ENCODE data around the gene CRYBG2.

DNA sequence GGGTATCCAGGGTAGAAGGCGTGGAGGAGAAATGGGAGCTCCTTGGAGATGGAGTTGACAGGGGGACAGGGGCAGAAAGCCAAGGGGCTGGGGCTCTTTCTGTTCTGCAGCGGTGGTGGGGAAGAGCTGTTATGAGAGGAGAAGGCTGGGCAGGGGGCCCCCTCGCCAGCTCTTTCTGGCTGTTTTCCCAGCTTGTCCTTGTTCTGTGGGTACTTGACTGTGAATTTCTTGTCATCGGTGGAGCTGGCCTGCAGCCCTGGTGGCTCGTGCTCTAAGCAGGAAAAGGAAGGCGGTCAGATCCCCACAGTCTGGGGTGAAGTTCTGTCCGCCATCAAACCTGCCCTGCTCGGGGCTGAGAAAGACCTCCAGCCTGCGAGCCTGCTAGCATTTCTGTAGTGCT is 11.0 kb upstream of the CRYBG2 start:
- TF ChIP-seq, protein P1, sequence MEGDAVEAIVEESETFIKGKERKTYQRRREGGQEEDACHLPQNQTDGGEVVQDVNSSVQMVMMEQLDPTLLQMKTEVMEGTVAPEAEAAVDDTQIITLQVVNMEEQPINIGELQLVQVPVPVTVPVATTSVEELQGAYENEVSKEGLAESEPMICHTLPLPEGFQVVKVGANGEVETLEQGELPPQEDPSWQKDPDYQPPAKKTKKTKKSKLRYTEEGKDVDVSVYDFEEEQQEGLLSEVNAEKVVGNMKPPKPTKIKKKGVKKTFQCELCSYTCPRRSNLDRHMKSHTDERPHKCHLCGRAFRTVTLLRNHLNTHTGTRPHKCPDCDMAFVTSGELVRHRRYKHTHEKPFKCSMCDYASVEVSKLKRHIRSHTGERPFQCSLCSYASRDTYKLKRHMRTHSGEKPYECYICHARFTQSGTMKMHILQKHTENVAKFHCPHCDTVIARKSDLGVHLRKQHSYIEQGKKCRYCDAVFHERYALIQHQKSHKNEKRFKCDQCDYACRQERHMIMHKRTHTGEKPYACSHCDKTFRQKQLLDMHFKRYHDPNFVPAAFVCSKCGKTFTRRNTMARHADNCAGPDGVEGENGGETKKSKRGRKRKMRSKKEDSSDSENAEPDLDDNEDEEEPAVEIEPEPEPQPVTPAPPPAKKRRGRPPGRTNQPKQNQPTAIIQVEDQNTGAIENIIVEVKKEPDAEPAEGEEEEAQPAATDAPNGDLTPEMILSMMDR (IDR thresholded peaks at IDR 0.05), result no peak
- no peak for TF ChIP-seq POLR2A (IDR thresholded peaks at IDR 0.05)

Measured in Peyer's patch (tissue), 4 donors.